HG03025 (cell line): Measurements from ENCODE around the gene SLC16A6.
"Not testable (repeated sequence)": the region's sequence is repeated elsewhere in the genome, so short reads cannot be mapped to it uniquely, and the experiment has no call there.

Source experiments
- ATAC-seq: cut with Tn5 transposase; IDR thresholded peaks from one replicate; pipeline ENCODE4 v1.9.1; 2021; ENCODE audit warnings: mild to moderate bottlenecking, moderate library complexity; ENCODE audit not compliant: unreplicated experiment, low FRiP score

The SLC16A6 gene, protein sequence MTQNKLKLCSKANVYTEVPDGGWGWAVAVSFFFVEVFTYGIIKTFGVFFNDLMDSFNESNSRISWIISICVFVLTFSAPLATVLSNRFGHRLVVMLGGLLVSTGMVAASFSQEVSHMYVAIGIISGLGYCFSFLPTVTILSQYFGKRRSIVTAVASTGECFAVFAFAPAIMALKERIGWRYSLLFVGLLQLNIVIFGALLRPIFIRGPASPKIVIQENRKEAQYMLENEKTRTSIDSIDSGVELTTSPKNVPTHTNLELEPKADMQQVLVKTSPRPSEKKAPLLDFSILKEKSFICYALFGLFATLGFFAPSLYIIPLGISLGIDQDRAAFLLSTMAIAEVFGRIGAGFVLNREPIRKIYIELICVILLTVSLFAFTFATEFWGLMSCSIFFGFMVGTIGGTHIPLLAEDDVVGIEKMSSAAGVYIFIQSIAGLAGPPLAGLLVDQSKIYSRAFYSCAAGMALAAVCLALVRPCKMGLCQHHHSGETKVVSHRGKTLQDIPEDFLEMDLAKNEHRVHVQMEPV

DNA sequence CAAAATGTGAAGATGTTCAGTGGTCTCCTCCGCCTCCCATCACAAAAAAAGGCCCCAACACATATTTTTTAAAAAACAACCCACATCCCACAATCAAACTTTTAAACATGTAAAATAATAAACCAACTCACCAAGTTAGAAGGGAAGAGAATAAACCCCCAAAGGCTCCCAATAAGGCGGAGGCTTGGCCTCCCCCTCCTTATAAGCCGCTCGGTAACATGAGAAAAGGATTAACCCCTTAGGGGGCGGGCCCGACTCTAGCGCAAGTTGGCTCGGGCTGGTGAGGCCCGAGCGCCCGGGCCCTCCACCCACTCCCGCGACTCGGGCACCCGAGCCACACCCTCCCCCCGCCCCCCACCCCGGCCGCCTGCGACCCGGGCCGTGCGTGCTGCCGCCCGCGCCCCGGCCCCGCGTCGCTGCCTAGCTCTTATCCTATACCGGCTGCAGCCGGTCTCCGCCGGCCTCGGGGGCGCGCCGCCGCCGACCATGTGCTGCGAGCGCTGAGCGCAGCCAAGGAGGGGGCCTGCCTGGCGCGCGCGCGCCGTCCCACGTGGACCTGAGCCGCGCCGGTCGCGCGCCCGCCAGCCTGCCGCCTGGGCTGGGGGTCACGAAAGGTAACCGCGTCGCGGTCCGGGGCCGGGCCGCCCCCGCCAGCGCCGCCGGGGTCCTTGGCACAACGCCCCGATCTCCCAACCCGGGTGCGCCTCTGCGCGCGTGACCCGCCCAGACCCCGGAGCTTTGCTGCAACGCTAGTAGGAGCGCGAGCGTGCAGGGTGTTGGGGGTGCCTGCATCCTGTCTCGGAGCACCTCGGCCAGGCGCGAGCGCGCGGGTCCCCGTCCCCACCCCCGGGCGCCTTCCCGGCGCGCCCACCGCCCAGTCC, at the start of gene SLC16A6, which contains the start of gene ARSG:
Gene SLC16A6 (minus strand): TSS at position 173 of the 881 bp plus-strand sequence. CDS start 12,807 bp downstream, outside the sequence.
Gene ARSG (plus strand): TSS at position 541 of the 881 bp plus-strand sequence. CDS start 15,999 bp downstream, outside the sequence.
- peak; percentile 45 for ATAC-seq

DNA sequence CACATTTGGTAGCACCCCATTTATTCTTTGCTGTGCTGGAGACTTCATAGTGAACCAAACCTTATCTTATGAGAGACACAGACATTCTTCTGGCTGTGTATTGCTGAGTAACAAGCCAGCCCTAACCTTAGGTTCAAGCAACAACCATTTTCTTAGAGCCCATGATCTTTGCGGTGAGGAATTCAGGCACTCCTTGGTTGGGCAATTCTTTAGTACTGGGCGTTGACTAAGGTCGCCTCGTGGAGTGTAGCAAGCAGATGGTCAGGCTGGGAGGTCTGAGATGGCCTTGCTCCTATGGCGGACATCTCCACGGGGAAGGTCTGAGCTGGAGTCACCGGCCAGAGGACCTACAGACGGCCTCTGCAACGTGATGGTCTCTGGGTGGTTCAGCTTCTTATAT, 43.5 kb upstream of the SLC16A6 start:
- no peak for ATAC-seq

DNA sequence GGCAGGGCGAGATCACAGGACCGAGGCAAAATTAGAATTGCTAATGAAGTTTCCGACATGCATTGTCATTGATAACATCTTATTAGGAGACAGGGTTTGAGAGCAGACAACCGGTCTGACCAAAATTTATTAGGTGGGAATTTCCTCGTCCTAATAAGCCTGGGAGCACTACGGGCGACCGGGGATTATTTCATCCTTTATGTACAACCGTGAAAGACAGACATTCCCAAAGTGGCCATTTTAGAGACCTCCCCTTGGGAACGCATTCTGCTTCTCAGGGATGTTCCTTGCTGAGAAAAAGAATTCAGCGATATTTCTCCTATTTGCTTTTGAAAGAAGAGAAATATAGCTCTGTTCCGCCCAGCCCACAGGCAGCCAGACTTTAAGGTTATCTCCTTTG, 41.0 kb upstream of the SLC16A6 start:
- not testable (repeated sequence) for ATAC-seq

DNA sequence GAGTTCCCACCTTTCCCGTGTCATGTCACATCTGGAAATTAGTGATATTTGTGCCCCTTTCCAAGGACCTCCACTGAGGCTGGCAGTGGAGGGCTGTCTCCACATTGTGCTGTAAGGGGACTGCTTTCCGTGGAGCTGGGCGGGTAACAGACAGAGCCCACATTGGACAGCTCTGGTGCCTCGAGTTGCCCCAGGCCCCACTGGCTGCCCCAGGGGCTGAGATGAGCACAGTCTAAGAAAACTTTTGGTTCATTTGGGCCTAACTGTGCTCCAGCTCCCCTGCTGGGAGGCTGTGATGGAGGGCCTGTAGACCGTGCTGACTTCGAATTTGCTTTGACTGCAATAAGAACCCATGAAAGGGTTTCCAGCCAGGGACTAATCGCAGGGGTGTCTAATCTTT, 38.4 kb upstream of the SLC16A6 start:
- ATAC-seq = no peak

DNA sequence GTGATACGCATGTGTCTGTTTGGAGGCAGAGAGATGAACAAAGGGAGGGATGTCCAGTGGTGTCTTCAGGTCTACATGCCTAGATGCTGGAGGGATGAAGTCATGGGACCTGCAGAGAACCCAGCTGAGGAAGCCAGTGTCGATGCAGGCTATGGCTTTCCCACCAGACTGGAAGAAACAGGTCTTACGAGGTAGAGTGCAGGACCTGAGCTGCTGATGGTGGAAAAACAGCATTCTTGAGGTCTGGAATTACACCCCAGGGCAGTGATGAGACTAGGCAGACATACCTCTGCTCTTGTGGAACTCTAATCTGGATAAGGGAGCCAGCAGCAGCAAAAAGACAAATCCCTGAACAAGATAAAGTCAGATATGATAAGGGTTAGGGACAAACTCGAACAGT, 37.7 kb upstream of the SLC16A6 start:
- ATAC-seq = no peak

DNA sequence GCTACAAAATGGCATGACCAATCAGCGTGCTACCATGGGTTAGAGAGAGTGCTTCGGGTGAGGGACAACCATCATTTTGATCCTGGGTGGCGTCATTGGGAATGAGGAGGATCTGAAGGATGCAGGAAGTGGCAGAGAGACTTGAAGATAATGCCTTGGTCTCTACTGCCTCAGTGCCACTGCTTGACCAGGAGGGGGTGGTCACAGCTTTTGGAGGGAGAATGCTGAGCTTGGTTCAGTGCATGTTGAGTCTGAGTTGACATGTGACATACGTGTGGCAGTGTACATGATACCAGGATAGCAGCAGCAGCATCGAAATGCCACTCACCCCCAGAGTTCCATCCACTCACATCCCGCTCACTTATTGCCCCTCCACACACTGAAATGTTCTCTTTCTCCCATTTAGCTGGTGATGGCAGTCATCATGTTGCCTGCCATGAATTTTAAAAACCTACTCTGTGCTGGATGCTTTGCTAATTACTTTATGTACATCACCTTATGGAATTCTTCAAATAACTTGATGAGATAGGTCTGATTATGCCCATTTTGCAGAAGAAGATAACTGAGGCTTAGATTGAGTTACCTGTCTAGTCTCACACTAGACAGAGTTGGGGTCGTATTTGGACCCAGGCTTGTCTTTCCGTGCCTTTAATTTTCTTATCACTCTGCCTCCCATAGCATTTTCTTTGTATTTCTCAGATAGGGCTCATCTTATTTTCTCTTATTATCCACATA, 37.1 kb upstream of the SLC16A6 start:
- ATAC-seq = no peak

DNA sequence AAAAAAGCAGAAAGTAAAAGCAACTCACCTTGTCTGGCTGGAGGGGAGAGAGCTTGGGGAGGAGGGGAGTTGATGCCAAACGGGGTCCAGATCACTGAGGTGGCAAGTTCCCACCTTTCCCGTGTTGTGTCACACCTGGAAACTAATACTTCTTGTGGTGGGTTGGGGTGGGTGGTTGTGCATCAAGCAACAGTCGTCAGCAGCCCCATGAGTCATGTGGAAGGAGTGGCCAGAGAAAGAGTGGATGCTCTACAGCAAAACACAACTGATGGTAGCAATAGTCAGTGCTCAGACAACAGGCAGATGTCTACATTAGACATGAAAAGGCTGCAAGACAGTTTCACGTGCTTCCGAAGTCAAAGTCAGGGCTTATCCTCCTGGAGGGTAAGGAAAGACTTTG, 35.8 kb upstream of the SLC16A6 start:
- no peak for ATAC-seq

DNA sequence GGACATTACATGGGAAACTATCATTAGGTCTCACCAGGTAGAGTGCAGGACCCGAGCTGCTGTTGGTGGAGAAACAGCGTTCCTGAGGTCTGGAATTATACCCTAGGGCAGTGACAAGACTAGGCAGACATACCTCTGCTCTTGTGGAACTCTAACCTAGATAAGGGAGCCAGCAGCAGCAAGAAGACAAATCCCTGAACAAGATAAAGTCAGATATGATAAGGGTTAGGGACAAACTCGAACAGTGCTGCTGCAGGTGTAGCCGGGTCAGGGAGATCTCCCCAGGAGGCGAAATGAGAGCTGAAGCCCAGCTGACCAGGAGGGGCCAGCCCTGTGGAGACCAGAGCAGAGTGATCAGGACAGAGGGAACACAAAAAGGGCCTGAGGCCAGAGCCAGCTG, 35.0 kb upstream of the SLC16A6 start:
- no peak for ATAC-seq

DNA sequence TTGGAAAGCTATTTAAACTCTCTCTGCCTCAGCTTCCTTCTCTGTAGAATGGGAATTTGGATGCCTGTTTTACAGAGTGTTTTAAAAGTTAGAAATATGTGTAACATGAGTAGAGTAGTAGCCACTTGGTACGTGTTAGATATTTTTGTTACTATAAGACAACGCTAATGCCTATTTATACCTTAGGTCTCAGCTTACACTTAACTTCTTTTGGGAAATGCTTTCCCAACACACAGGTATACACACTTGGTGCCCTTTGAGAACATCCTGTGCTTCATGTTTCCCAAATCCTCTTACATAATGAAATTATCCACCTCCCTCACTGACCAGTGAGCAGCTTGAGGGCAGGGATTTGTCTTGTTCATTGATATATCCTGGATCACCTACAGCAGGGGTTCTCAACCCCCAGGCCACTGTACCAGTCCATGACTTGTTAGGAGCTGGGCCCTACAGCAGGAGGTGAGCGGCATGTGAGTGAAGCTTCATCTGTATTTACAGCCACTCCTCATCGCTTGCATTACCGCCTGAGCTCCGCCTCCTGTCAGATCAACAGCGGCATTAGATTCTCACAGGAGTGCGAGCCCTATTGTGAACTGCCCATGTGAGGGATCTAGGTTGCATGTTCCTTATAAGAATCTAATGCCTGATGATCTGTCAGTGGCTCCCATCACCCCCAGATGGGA, 33.9 kb upstream of the SLC16A6 start:
- ATAC-seq = no peak

DNA sequence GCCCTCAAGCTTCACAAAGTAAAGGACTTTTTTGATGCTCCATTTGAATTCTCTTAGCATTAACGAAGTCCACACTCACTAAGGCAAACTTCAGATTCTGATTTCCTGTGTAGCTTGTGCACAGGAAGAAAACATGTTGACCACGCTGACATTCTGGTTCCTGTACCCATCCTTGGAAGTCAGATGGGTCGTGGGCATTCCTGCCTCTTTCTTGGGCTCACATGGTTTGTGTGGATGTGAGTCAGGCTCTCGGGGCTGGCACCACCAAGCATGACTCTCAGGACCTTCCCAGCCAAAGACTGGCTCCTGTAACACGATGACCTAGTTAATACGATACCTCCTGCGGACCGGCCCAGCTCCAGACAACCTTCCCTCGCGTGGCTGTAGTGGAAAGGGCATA, 33.2 kb upstream of the SLC16A6 start:
- ATAC-seq = no peak

DNA sequence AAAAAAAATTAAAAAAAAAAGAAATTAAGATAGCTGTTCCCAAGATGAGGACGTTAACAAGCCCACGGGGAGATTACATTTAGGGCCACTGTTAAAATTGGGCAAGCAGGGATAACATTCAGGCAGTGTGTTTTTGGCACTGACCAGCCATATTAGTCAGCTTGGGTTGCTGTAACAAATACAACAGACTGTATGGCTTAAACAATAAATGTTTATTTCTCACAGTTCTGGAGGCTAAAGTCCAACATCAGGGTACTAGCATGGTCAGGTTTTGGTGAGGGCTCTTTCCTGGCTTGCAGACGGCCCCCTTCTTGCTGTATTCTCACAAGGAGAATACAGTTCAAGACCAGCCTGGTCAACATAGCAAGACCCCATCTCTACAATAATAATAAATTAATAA, 31.7 kb upstream of the SLC16A6 start:
- ATAC-seq = no peak

DNA sequence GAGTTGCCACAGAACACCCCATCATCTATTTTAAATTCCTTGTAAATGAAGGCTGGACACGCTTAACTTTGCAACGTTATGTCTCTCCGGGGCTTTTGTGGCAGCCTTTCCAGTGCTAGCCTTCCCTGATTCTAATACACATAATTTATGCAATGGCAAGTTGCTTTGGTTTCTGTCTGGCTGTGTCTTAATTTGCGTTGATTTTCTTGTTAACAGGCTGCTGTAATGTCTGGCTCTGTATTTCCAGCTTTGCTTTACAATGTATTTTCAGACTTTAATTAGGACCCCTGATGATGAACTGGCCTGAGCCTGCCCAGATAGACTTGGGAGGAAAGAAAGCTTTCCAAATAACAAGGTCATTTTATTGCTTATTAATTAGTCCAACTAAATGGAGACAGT, 30.6 kb upstream of the SLC16A6 start:
- no peak for ATAC-seq

DNA sequence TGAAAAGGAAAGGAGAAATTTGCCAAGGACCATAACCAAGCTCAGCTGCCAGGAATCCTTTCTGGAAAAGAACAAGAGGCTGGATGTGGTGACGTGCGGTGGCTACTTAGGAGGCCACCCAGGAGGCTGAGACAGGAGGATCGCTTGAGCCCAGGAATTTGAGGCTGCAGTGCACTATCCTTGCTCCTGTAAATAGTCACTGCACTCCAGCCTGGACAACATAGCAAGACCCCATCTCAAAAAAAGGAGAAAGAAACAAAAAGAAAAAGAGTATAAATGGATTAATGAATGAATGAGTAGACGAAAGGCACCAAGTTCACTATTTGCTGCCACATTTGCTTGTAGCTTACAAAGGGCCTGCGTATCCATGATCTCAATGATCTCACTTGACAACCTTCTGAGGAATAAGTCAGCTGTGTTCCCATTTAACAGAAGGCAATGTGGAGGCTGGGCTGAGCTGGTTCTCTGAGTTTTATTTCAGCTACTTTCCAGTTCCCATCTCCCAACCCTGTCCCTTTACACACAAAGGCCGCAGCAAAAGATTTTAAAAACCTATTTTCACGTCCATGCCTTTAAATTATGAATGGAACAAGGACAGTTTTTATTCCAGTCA, 30.1 kb upstream of the SLC16A6 start:
- ATAC-seq = no peak

DNA sequence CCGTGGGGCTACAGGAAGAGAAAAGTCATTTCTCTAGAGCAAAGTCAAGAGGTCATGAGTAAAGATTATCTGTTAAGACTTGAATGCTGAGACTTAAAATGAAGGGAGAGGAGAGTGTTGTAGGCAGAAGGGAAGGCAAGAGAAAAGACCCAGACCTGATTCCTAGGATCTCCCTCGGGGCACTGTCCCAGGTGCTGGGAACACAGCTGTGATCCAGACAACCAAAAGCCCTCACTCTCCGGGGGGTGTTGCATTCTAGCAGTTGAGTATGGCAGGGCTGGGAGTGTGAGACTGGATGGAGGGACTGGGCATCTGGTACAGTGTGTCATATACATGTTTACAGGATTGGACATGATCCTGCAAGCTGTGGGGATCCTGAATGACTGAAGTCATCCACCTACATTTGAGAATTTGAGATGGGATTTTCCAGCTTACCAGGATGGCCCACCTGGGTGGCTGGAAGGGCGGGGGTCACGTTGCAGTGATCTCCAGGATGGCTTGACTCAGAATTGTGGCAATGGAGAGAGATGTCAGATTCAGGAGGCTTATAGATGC, 29.5 kb upstream of the SLC16A6 start:
- no peak for ATAC-seq

DNA sequence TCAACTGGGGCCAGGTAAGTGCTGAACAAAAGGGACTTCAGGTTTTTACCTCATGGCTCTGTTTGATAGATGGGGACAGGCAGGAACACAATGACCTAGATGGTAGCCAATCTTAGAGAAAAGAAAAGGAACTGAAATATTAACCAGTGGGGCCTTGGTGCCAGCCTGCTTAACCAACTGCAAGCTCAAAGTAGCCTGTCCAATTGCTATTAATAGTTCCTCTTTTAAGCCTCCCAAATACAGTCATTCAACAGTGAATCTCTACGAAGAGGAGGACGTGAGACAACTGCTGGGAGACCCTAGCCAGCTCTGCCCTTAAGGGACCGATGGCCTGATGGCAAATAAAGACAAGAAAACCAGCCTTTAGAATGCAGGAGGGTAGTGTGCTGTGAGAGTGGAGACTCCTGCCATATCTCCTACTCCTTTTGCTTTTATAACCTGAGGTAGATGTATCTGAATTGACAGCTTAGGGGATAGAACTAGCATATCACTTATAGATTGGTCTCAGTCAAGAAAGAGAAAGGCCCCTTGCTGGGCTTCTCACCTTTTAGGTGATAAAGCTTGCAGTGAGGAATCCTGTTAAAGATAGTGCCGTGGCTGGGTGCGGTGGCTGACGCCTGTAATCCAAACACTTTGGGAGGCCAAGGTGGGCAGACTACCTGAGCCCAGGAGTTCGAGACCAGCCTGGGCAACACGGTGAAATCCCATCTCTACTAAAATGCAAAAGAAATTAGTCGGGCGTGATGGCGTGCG, 28.7 kb upstream of the SLC16A6 start:
- ATAC-seq = no peak

DNA sequence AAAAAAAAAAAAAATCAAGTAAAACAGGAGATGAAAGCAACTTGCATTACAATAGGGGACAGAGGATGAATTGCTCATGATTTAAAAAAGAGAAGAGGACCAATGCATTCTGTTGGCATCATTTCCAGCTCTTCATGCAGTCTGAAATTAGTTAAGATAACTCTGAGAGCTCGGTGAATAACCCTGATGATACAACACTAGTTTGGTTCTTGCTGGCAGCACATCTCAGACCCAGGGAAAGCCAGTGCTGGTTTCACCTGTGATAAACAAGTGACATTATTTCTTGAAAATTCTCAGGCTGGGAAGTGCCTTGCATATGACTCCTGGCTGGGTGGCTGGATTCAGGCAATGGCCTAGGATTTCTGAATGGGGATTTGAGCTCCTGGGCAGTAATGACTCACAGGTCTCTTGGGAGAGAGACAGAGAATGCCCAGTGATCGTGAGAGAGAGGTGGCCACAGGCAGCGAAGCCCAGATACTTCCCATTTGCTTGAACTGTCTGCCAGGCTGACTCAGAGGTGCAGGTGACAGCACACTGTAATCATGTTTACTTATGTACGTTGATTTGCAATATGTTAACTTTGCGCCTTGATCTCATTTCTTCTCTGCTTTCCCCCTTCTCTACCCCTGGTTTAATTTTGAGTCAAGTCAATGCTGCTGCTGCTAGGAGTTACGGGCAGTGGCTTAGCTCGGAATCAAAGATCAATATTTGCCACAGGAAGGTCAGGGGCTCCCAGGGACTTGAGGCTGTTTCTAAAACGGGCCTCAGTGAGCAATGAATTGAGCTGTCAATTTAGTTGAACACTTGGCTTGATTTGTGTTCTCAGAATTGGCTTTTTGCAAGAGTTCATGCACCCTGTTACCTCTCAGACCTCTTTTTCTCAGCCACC, 27.4 kb upstream of the SLC16A6 start:
- ATAC-seq = no peak

DNA sequence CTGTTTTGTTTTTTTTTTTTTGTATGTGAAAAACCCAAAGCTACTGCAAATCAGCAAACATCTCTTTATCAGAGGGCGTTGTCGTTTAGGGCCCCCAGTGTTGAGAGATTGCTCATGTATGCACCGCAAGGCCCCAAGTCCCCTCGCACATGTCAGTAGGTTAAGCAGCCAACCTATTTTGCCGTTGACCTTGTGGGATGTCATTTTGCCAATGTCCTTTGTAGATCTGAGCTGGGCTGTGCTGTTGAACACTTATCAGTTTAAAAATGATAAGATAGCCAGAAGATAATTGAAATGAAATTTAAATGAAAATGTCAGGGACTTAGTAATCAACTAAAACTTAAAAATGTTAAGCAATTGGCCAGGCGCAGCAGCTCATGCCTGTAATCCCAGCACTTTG, 26.5 kb upstream of the SLC16A6 start:
- no peak for ATAC-seq

DNA sequence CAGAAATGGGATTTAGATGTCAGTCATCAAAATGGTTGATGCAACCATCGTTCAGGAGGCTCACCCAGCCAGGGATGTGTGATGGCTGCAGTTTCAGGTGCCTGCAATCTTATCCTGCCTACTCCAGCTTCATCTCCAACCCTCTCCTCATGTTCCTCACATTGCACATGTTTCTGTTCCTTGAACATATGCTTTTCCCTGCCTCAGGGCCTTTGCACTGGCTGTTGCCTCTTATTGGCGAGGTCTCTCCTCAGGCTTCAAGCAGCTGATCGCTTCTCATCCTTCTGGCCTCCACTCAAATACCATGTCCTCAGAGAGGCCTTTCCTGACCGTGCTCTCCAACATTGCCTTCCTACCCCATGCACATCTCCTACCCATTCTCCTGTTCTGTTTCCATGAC, 25.0 kb upstream of the SLC16A6 start:
- ATAC-seq = no peak
